Esophagus (tissue), 2 donors: ENCODE results near the gene MYB. TPM values are rescaled to one million over a fixed set of nuclear protein-coding genes. Genes with fewer than 3 reads are reported as not detected.

Experiments
- H3K27ac ChIP-seq, 2 donors: one replicate each; pipeline ENCODE4 v1.5.1; 2013; ENCODE audit warnings: low read depth in 2 of 2, mild to moderate bottlenecking in 2 of 2, inconsistent platforms in 1 of 2, low read length in 1 of 2, moderate library complexity in 1 of 2
- H3K27me3 ChIP-seq, 2 donors: one replicate each; pipeline ENCODE4 v1.6.1; 2013; ENCODE audit warnings: low read length in 2 of 2, control low read depth in 1 of 2, mild to moderate bottlenecking in 1 of 2; ENCODE audit not compliant: insufficient read depth in 2 of 2, control insufficient read depth in 1 of 2
- H3K36me3 ChIP-seq, 2 donors: one replicate each; pipeline ENCODE4 v1.6.1; 2013; ENCODE audit warnings: low read length in 1 of 2; ENCODE audit not compliant: control insufficient read depth in 2 of 2, insufficient read depth in 2 of 2
- H3K4me1 ChIP-seq, 2 donors: one replicate each; pipeline ENCODE4 v1.6.1; 2013; ENCODE audit warnings: low read length in 1 of 2; ENCODE audit not compliant: control insufficient read depth in 2 of 2, insufficient read depth in 2 of 2
- H3K4me3 ChIP-seq, 2 donors: one replicate each; pipeline ENCODE4 v1.5.1; 2013; ENCODE audit warnings: low read length in 2 of 2, mild to moderate bottlenecking in 2 of 2, low read depth in 1 of 2, moderate library complexity in 1 of 2
- H3K9me3 ChIP-seq, 2 donors: one replicate each; pipeline ENCODE4 v1.6.1; 2013; ENCODE audit warnings: mild to moderate bottlenecking in 2 of 2, low read depth in 1 of 2, low read length in 1 of 2, moderate library complexity in 1 of 2; ENCODE audit not compliant: control insufficient read depth in 2 of 2, insufficient read depth in 1 of 2
- WGBS, 2 donors: extraction: QIAGEN DNeasy Blood & Tissue Kit; methylation state at CpG; one replicate each; pipeline ENCODE4 v1.1.7; 2013; 5-methylcytosine and 5-hydroxymethylcytosine counted together
- polyA plus RNA-seq, 2 donors: library from polyadenylated mRNA; stranded (reverse); fragments of 200-250 nt; gene quantifications; one replicate each; pipeline ENCODE4 v1.2.3, GENCODE V29; 2013
- donor health status: healthy with polysubstance abuse.
- donor health status: Bipolar disorder and iron deficiency.

The MYB gene
- polyA plus RNA-seq, 2 donors: 1.5 to 2.5 TPM

GRCh38 chr6:135212935-135213334 lies 31.8 kb downstream of the MYB start:
- no peaks in the 10 kb centered on the region for H3K4me1 ChIP-seq
- H3K4me3 ChIP-seq: no peak overlapping the region
- H3K36me3 ChIP-seq: peaks cover 0 to 3% of the 10 kb centered on the region in 2 donors
- H3K9me3 ChIP-seq: no peaks in the 10 kb centered on the region
- H3K27ac ChIP-seq: no peak overlapping the region
- WGBS, 2 donors: 38 to 42% methylated on average over 5 of the region's 5 CpGs
- H3K27me3 ChIP-seq: no peaks in the 10 kb centered on the region

GRCh38 chr6:135213616-135214015 lies 32.5 kb downstream of the MYB start:
- H3K36me3 ChIP-seq: peaks cover 0 to 3% of the 10 kb centered on the region in 2 donors
- H3K27ac ChIP-seq: no peak overlapping the region
- no peaks in the 10 kb centered on the region for H3K4me1 ChIP-seq
- no peaks in the 10 kb centered on the region for H3K9me3 ChIP-seq
- 72% methylated on average over 4 of the region's 4 CpGs for WGBS, 2 donors
- no peaks in the 10 kb centered on the region for H3K27me3 ChIP-seq
- no peak overlapping the region for H3K4me3 ChIP-seq

GRCh38 chr6:135215160-135215559 lies 34.1 kb downstream of the MYB start:
- WGBS, 2 donors: 74 to 86% methylated on average over 3 of the region's 3 CpGs
- H3K9me3 ChIP-seq: no peaks in the 10 kb centered on the region

GRCh38 chr6:135215563-135215962 lies 34.5 kb downstream of the MYB start:
- Histone ChIP-seq H3K36me3 (peaks cover 0 to 3% of the 10 kb centered on the region in 2 donors), H3K9me3 (no peaks in the 10 kb centered on the region), H3K4me3 (no peak overlapping the region), H3K27ac (no peak overlapping the region), H3K4me1 (no peaks in the 10 kb centered on the region), H3K27me3 (no peaks in the 10 kb centered on the region)
- WGBS, 2 donors: 76 to 85% methylated on average over 6 of the region's 6 CpGs

More at GRCh38 chr6:135215160-135215559, 34.1 kb downstream of the MYB start:
- H3K4me1 ChIP-seq: no peaks in the 10 kb centered on the region
- H3K36me3 ChIP-seq: peaks cover 0 to 3% of the 10 kb centered on the region in 2 donors
- no peaks in the 10 kb centered on the region for H3K27me3 ChIP-seq
- no peak overlapping the region for H3K4me3 ChIP-seq
- no peak overlapping the region for H3K27ac ChIP-seq

GRCh38 chr6:135217663-135218062 lies 36.6 kb downstream of the MYB start:
- Histone ChIP-seq H3K9me3 (no peaks in the 10 kb centered on the region), H3K27ac (no peak overlapping the region)
- 96% methylated on average over 6 of the region's 6 CpGs for WGBS, 2 donors

GRCh38 chr6:135219346-135219745 lies 38.2 kb downstream of the MYB start:
- 96 to 97% methylated on average over 6 of the region's 6 CpGs for WGBS, 2 donors
- Histone ChIP-seq H3K27me3 (no peaks in the 10 kb centered on the region), H3K27ac (no peak overlapping the region), H3K36me3 (peaks cover 0 to 3% of the 10 kb centered on the region in 2 donors), H3K4me1 (no peaks in the 10 kb centered on the region), H3K4me3 (no peak overlapping the region), H3K9me3 (no peaks in the 10 kb centered on the region)

More at GRCh38 chr6:135217663-135218062, 36.6 kb downstream of the MYB start:
- Histone ChIP-seq H3K4me3 (no peak overlapping the region), H3K4me1 (no peaks in the 10 kb centered on the region), H3K27me3 (no peaks in the 10 kb centered on the region), H3K36me3 (peaks cover 0 to 3% of the 10 kb centered on the region in 2 donors)

- Histone ChIP-seq H3K9me3 (no peaks in the 10 kb centered on the region), H3K36me3 (peaks cover 0 to 3% of the 10 kb centered on the region in 2 donors)
- WGBS, 2 donors: 86 to 95% methylated on average over 3 of the region's 3 CpGs
Observed at GRCh38 chr6:135221042-135221441, 39.9 kb downstream of the MYB start.

GRCh38 chr6:135221505-135221904 lies 40.4 kb downstream of the MYB start:
- Histone ChIP-seq H3K36me3 (peaks cover 0 to 3% of the 10 kb centered on the region in 2 donors), H3K9me3 (no peaks in the 10 kb centered on the region), H3K27me3 (no peaks in the 10 kb centered on the region), H3K4me1 (no peaks in the 10 kb centered on the region), H3K4me3 (no peak overlapping the region), H3K27ac (no peak overlapping the region)
- 87 to 89% methylated on average over 1 of the region's 1 CpG for WGBS, 2 donors

More at GRCh38 chr6:135221042-135221441, 39.9 kb downstream of the MYB start:
- Histone ChIP-seq H3K27ac (no peak overlapping the region), H3K27me3 (no peaks in the 10 kb centered on the region), H3K4me1 (no peaks in the 10 kb centered on the region), H3K4me3 (no peak overlapping the region)

GRCh38 chr6:135222623-135223022 lies 41.5 kb downstream of the MYB start:
- no peaks in the 10 kb centered on the region for H3K27me3 ChIP-seq
- no peaks in the 10 kb centered on the region for H3K9me3 ChIP-seq
- no peaks in the 10 kb centered on the region for H3K4me1 ChIP-seq
- no peak overlapping the region for H3K4me3 ChIP-seq
- H3K36me3 ChIP-seq: peaks cover 0 to 2% of the 10 kb centered on the region in 2 donors
- H3K27ac ChIP-seq: no peak overlapping the region
- WGBS, 2 donors: 87 to 92% methylated on average over 5 of the region's 5 CpGs

GRCh38 chr6:135224037-135224647 lies 43.0 kb downstream of the MYB start:
- Histone ChIP-seq H3K27ac (no peak overlapping the region), H3K36me3 (no peaks in the 10 kb centered on the region), H3K4me1 (no peaks in the 10 kb centered on the region), H3K4me3 (no peak overlapping the region), H3K27me3 (no peaks in the 10 kb centered on the region), H3K9me3 (no peaks in the 10 kb centered on the region)
- 58 to 77% methylated on average over 6 of the region's 6 CpGs for WGBS, 2 donors
